HG02981 (cell line): ENCODE data around the gene APOA5.
A peak's percentile ranks its signal among the peaks of the same experiment; 100 is the strongest.
"Not testable (repeated sequence)": the region's sequence is repeated elsewhere in the genome, so short reads cannot be mapped to it uniquely, and the experiment has no call there.

Source experiments
- ATAC-seq: cut with Tn5 transposase; IDR thresholded peaks from one replicate; pipeline ENCODE4 v1.9.1; 2021; ENCODE audit warnings: mild to moderate bottlenecking, moderate library complexity; ENCODE audit not compliant: unreplicated experiment

The APOA5 gene

GRCh38 chr11:116791813-116792143, at the start of gene APOA5:
APOA5 (minus strand) TSS chr11:116791879; CDS start chr11:116791860, 19 bp downstream.
- no peak for ATAC-seq

- no peak for ATAC-seq
Measured at GRCh38 chr11:116840746-116841296, 49.1 kb upstream of the APOA5 start.

- no peak for ATAC-seq
Measured at GRCh38 chr11:116840224-116840745, 48.6 kb upstream of the APOA5 start.

- no peak for ATAC-seq
Measured at GRCh38 chr11:116838321-116839084, 46.8 kb upstream of the APOA5 start.

- no peak for ATAC-seq
Measured at GRCh38 chr11:116837231-116838091, 45.8 kb upstream of the APOA5 start, which contains the start of gene APOA1. APOA1 (minus strand) TSS chr11:116837622; CDS start chr11:116837387, 235 bp downstream.

- ATAC-seq, result no peak
Measured at GRCh38 chr11:116836632-116836991, 44.9 kb upstream of the APOA5 start.

- peak; percentile 83 for ATAC-seq
Measured at GRCh38 chr11:116835791-116836631, 44.3 kb upstream of the APOA5 start.

- peak; percentile 11 for ATAC-seq
Measured at GRCh38 chr11:116835042-116835772, 43.5 kb upstream of the APOA5 start.

- ATAC-seq, result not testable (repeated sequence)
Measured at GRCh38 chr11:116834535-116835041, 42.9 kb upstream of the APOA5 start.

GRCh38 chr11:116833816-116834534, 42.3 kb upstream of the APOA5 start:
- ATAC-seq, result no peak

GRCh38 chr11:116833491-116833815, 41.8 kb upstream of the APOA5 start:
- ATAC-seq, result no peak

- ATAC-seq, result no peak
Measured at GRCh38 chr11:116832350-116833290, 40.9 kb upstream of the APOA5 start.

GRCh38 chr11:116831790-116832349, 40.2 kb upstream of the APOA5 start:
- no peak for ATAC-seq

GRCh38 chr11:116830184-116830912, 38.7 kb upstream of the APOA5 start:
- ATAC-seq, result no peak

GRCh38 chr11:116829525-116830183, 38.0 kb upstream of the APOA5 start, which contains the start of gene APOC3:
APOC3 (plus strand) TSS chr11:116829907; CDS start chr11:116830583, 676 bp downstream.
- ATAC-seq, result no peak
